HL-60 (cell line): ENCODE data around the gene PRDM7.

Experiments
- GABPA ChIP-seq: IDR thresholded peaks from 2 replicates; pipeline ENCODE4 v1.6.1; 2012; ENCODE audit warnings: low read depth
- POLR2AphosphoS5 ChIP-seq: IDR thresholded peaks from 2 replicates; pipeline ENCODE4 v1.6.1; 2012; ENCODE audit warnings: low read depth
- TF ChIP-seq, protein P1 (sequence below): IDR thresholded peaks from one replicate; pipeline ENCODE4 v1.5.1; 2011; ENCODE audit warnings: low read length, control low read depth, inconsistent platforms; ENCODE audit not compliant: insufficient read depth
- TF ChIP-seq, protein P2 (sequence below): IDR thresholded peaks from 2 replicates; pipeline ENCODE4 v1.6.1; 2012; ENCODE audit warnings: low read depth; ENCODE audit not compliant: insufficient replicate concordance

DNA sequence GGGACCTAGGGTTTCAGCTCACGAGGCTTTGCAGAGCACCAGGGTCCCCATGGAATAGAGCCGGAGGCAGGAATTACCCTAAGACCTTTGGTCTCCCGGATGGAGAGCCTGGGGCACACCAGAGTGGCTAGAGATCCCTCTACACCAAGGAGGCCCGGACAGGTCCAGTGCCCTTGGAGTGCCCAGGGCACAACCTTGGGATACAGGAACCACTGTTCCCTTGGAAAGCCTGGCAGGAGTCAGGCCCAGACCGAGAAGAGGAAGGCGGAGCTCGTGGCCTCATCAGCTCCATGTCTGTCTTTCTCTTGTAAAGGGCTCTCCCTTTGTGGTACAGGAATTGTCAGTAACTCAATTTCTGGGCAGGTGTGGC is 54.1 kb downstream of the PRDM7 start:
- TF ChIP-seq, protein P1, sequence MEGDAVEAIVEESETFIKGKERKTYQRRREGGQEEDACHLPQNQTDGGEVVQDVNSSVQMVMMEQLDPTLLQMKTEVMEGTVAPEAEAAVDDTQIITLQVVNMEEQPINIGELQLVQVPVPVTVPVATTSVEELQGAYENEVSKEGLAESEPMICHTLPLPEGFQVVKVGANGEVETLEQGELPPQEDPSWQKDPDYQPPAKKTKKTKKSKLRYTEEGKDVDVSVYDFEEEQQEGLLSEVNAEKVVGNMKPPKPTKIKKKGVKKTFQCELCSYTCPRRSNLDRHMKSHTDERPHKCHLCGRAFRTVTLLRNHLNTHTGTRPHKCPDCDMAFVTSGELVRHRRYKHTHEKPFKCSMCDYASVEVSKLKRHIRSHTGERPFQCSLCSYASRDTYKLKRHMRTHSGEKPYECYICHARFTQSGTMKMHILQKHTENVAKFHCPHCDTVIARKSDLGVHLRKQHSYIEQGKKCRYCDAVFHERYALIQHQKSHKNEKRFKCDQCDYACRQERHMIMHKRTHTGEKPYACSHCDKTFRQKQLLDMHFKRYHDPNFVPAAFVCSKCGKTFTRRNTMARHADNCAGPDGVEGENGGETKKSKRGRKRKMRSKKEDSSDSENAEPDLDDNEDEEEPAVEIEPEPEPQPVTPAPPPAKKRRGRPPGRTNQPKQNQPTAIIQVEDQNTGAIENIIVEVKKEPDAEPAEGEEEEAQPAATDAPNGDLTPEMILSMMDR: no peak
- no peak for TF ChIP-seq POLR2AphosphoS5
- TF ChIP-seq, protein P2, sequence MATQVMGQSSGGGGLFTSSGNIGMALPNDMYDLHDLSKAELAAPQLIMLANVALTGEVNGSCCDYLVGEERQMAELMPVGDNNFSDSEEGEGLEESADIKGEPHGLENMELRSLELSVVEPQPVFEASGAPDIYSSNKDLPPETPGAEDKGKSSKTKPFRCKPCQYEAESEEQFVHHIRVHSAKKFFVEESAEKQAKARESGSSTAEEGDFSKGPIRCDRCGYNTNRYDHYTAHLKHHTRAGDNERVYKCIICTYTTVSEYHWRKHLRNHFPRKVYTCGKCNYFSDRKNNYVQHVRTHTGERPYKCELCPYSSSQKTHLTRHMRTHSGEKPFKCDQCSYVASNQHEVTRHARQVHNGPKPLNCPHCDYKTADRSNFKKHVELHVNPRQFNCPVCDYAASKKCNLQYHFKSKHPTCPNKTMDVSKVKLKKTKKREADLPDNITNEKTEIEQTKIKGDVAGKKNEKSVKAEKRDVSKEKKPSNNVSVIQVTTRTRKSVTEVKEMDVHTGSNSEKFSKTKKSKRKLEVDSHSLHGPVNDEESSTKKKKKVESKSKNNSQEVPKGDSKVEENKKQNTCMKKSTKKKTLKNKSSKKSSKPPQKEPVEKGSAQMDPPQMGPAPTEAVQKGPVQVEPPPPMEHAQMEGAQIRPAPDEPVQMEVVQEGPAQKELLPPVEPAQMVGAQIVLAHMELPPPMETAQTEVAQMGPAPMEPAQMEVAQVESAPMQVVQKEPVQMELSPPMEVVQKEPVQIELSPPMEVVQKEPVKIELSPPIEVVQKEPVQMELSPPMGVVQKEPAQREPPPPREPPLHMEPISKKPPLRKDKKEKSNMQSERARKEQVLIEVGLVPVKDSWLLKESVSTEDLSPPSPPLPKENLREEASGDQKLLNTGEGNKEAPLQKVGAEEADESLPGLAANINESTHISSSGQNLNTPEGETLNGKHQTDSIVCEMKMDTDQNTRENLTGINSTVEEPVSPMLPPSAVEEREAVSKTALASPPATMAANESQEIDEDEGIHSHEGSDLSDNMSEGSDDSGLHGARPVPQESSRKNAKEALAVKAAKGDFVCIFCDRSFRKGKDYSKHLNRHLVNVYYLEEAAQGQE: no peak
- TF ChIP-seq GABPA: no peak
